ENCODE data around the gene DDX17. TPM values are rescaled to one million over a fixed set of nuclear protein-coding genes. Genes with fewer than 3 reads are reported as not detected.

Gene DDX17
- total RNA-seq, 2 donors from 2014 or later = 507 to 621 TPM

DNA sequence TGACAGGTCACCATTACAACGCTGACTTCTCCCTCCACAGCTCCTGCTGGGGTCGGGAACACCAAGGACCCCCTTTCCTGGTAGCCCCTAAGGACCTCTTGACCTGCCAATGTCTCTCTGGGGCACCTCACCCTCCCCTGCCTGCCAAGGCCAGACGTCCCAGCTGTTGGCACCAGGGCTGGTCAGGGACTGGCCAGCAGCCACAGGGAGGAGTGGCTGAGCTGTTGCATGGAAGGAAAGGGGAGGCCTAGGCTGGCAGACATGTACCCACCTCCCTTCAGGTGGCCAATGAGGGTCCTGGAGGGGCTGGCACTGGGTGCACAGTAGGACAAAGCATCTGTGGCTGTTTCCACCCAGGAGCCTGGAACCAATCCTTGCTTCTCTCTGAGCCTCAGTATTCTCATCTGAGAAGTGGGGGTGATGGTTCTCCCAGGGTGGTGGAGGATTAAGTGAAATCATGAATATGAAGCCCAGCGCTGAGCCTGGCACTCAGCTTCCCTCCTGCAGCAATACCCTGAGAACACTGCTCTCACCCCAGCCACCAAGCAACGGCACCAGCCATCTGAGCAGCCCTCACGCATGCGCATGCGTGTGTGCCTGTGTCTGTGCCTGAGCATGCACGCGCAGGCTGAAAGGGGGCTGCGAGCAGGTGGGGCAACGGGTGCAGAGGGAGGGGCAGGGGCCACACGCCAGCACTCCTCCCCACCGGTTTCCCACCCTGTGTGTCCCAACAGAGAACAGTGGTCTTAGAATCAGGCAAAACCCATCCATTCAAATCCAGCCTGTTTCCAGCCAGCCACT, 57.0 kb downstream of the DDX17 start:
- no peaks in the 10 kb centered on the region for H3K36me3 Mint-ChIP-seq (ENCODE audit: low read depth)
- H3K4me1 Mint-ChIP-seq = no peaks in the 10 kb centered on the region
- Histone ChIP-seq H3K4me3 (ENCODE audit: low read length) (no peak overlapping the region), H3K9me3 (ENCODE audit: control insufficient read depth, low read length) (no peaks in the 10 kb centered on the region), H3K36me3 (ENCODE audit: control insufficient read depth, insufficient read depth, low read length) (no peaks in the 10 kb centered on the region), H3K27ac (ENCODE audit: low read depth, low read length) (no peak overlapping the region), H3K27me3 (ENCODE audit: control insufficient read depth, insufficient read depth, low read length, poor library complexity, severe bottlenecking) (peaks cover 49% of the 10 kb centered on the region), H3K9ac (ENCODE audit: extremely low read depth, low read length, poor library complexity, severe bottlenecking) (no peak overlapping the region), H3K4me1 (ENCODE audit: control insufficient read depth, insufficient read depth, low read length) (no peaks in the 10 kb centered on the region)
- H3K27me3 Mint-ChIP-seq (ENCODE audit: insufficient read depth) = peaks cover 52% of the 10 kb centered on the region
- H3K4me3 Mint-ChIP-seq = no peak overlapping the region
- TF ChIP-seq, protein P1, sequence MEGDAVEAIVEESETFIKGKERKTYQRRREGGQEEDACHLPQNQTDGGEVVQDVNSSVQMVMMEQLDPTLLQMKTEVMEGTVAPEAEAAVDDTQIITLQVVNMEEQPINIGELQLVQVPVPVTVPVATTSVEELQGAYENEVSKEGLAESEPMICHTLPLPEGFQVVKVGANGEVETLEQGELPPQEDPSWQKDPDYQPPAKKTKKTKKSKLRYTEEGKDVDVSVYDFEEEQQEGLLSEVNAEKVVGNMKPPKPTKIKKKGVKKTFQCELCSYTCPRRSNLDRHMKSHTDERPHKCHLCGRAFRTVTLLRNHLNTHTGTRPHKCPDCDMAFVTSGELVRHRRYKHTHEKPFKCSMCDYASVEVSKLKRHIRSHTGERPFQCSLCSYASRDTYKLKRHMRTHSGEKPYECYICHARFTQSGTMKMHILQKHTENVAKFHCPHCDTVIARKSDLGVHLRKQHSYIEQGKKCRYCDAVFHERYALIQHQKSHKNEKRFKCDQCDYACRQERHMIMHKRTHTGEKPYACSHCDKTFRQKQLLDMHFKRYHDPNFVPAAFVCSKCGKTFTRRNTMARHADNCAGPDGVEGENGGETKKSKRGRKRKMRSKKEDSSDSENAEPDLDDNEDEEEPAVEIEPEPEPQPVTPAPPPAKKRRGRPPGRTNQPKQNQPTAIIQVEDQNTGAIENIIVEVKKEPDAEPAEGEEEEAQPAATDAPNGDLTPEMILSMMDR (conservative IDR thresholded peaks at IDR 0.05) = no peak
- 87 to 90% methylated on average over 10 to 14 of the region's 14 CpGs for WGBS, 2 experiments (ENCODE audit: insufficient coverage in 1 of 2, insufficient read length in 1 of 2)
- H3K27ac Mint-ChIP-seq = no peak overlapping the region
- H3K9me3 Mint-ChIP-seq = no peaks in the 10 kb centered on the region
- DNase-seq = no peak

DNA sequence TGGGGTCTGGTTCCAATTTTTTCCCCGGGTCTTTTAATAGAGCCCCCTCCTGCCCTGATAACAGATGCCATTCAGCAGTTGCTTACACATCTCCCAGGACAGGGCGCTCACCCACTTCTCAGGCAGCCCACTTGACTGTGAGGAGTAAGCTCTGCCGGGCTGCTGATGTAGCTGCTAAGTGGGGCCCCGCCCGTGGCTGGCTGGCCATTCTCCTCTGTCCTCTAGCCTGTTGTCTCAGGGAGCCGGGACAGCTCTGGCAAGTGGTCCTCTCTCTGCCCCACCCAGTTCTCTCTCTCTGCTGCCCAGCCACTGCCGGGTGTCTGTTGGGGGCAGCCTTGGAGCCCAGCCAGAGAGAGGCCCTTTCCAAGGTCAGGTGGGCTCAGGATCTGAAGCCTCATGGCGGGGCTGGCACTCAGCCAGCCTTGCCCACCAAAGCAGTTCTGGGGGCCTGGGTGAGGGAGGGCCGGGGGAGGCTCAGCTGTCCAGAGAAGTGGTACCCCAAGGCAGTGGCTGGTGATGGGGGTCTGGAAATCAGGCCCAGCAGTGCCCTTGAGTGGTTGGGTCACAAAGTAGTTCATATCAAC, 60.0 kb downstream of the DDX17 start:
- Mint-ChIP-seq H3K27me3 (ENCODE audit: insufficient read depth) (peaks cover 28% of the 10 kb centered on the region), H3K9me3 (no peaks in the 10 kb centered on the region), H3K4me3 (no peak overlapping the region), H3K27ac (no peak overlapping the region), H3K36me3 (ENCODE audit: low read depth) (no peaks in the 10 kb centered on the region), H3K4me1 (no peaks in the 10 kb centered on the region)
- Histone ChIP-seq H3K27me3 (ENCODE audit: control insufficient read depth, insufficient read depth, low read length, poor library complexity, severe bottlenecking) (peaks cover 18% of the 10 kb centered on the region), H3K36me3 (ENCODE audit: control insufficient read depth, insufficient read depth, low read length) (no peaks in the 10 kb centered on the region), H3K27ac (ENCODE audit: low read depth, low read length) (no peak overlapping the region), H3K4me3 (ENCODE audit: low read length) (no peak overlapping the region), H3K4me1 (ENCODE audit: control insufficient read depth, insufficient read depth, low read length) (no peaks in the 10 kb centered on the region), H3K9me3 (ENCODE audit: control insufficient read depth, low read length) (no peaks in the 10 kb centered on the region), H3K9ac (ENCODE audit: extremely low read depth, low read length, poor library complexity, severe bottlenecking) (no peak overlapping the region)
- WGBS, 2 experiments (ENCODE audit: insufficient coverage in 1 of 2, insufficient read length in 1 of 2) = 85 to 88% methylated on average over 6 to 9 of the region's 9 CpGs
- TF ChIP-seq, protein P1 (conservative IDR thresholded peaks at IDR 0.05) = no peak
- DNase-seq = no peak

DNA sequence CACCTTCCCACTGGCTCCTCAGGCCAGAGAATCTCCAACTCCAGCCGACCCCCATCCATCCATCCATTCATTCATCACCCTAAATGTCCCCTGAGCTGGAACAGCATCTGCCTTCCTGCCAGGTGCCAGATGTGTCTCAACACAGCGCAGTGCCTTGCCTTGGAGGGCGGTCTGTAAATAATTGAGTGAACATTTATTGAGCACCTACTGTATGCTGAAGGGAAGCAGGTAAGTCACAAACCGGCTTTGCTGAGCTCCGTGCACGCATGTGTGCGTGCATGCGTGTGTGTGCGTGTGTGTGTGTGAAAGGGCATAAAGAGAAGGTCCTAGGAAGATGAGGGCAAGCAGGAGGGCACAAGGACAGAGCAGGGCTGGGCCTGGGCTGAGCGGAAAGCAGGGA, 61.3 kb downstream of the DDX17 start:
- no peak overlapping the region for H3K4me3 Mint-ChIP-seq
- Histone ChIP-seq H3K36me3 (ENCODE audit: control insufficient read depth, insufficient read depth, low read length) (no peaks in the 10 kb centered on the region), H3K4me3 (ENCODE audit: low read length) (no peak overlapping the region), H3K9ac (ENCODE audit: extremely low read depth, low read length, poor library complexity, severe bottlenecking) (no peak overlapping the region), H3K4me1 (ENCODE audit: control insufficient read depth, insufficient read depth, low read length) (no peaks in the 10 kb centered on the region), H3K9me3 (ENCODE audit: control insufficient read depth, low read length) (no peaks in the 10 kb centered on the region), H3K27me3 (ENCODE audit: control insufficient read depth, insufficient read depth, low read length, poor library complexity, severe bottlenecking) (peaks cover 6% of the 10 kb centered on the region), H3K27ac (ENCODE audit: low read depth, low read length) (no peak overlapping the region)
- no peak for DNase-seq
- no peaks in the 10 kb centered on the region for H3K9me3 Mint-ChIP-seq
- H3K27ac Mint-ChIP-seq = no peak overlapping the region
- peaks cover 16% of the 10 kb centered on the region for H3K27me3 Mint-ChIP-seq (ENCODE audit: insufficient read depth)
- WGBS, 2 experiments (ENCODE audit: insufficient coverage in 1 of 2, insufficient read length in 1 of 2) = 93 to 96% methylated on average over 9 to 10 of the region's 10 CpGs
- H3K4me1 Mint-ChIP-seq = no peaks in the 10 kb centered on the region
- H3K36me3 Mint-ChIP-seq (ENCODE audit: low read depth) = no peaks in the 10 kb centered on the region
- TF ChIP-seq, protein P1 (conservative IDR thresholded peaks at IDR 0.05) = no peak

Data from endodermal cell (in vitro differentiated cells).